Right atrium auricular region (tissue), 2 donors: ENCODE results near the gene CD38. TPM values are rescaled to one million over a fixed set of nuclear protein-coding genes. Genes with fewer than 3 reads are reported as not detected.
"Not testable (repeated sequence)": the region's sequence is repeated elsewhere in the genome, so short reads cannot be mapped to it uniquely, and the experiment has no call there.

Experiments used
- DNase-seq: peaks from one replicate; pipeline ENCODE4 v3.0.0-alpha.2; 2019; ENCODE audit warnings: low spot score
- H3K27ac ChIP-seq, 2 donors: fragments of 200-600 bp; sonication (generic); 1 replicate in 1 of 2; 2 replicates in 1 of 2; pipeline ENCODE4 v1.5.1; 2016 to 2019
- H3K27me3 ChIP-seq, 2 donors: fragments of 200-600 bp; sonication (generic); one replicate each; pipeline versions ENCODE4 v1.5.1 to v1.6.0; 2017 to 2019
- H3K36me3 ChIP-seq: fragments of 200-600 bp; sonication (generic); one replicate; pipeline ENCODE4 v1.5.1; 2016
- H3K4me1 ChIP-seq, 2 donors: fragments of 200-600 bp; sonication (generic); one replicate each; pipeline versions ENCODE4 v1.5.1 to v1.6.0; 2017 to 2019
- H3K4me3 ChIP-seq, 2 donors: fragments of 200-600 bp; sonication (generic); 1 replicate in 1 of 2; 2 replicates in 1 of 2; pipeline ENCODE4 v1.5.1; 2017 to 2019; ENCODE audit warnings: mild to moderate bottlenecking in 1 of 2, moderate library complexity in 1 of 2
- H3K9me3 ChIP-seq, 2 donors: fragments of 200-600 bp; sonication (generic); one replicate each; pipeline ENCODE4 v1.5.1; 2019
- total RNA-seq, 2 donors: library from RNA; depleted of rRNA; stranded (reverse); fragments of >200 nt; gene quantifications; one replicate each; pipeline ENCODE4 v1.1.0, GENCODE V29; 2016
- TF ChIP-seq, protein P1 (sequence below), 2 donors: fragments of 200-600 bp; sonication (generic); IDR thresholded peaks; one replicate each; pipeline ENCODE4 v1.5.1; 2019; ENCODE audit warnings: antibody characterized with exemption in 2 of 2

The CD38 gene
- total RNA-seq, 2 donors from 2014 or later: 3.1 to 4.9 TPM

DNA sequence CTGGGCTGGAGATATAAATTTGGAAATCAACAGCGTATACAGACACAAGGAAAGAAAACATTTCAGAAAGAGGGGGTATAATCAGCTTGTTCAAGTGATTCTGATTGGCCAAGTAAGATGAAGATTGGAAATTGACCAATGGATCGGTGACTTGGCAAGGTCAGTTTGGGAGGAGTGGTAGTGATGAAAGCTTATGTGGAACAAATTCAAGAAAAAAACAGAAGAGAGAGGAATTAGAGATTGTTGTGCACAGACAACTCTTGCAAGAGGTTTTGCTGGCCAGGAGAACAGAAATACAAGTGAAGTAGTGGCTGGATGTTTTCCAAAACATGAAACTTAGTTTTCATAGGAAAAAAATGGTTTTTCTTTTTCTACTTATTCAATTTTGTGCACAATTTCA is 16.3 kb downstream of the CD38 start:
- no peaks in the 10 kb centered on the region for H3K27me3 ChIP-seq
- peak overlapping the region in 1 of 2 donors; percentile 8 for H3K27ac ChIP-seq
- TF ChIP-seq, protein P1, sequence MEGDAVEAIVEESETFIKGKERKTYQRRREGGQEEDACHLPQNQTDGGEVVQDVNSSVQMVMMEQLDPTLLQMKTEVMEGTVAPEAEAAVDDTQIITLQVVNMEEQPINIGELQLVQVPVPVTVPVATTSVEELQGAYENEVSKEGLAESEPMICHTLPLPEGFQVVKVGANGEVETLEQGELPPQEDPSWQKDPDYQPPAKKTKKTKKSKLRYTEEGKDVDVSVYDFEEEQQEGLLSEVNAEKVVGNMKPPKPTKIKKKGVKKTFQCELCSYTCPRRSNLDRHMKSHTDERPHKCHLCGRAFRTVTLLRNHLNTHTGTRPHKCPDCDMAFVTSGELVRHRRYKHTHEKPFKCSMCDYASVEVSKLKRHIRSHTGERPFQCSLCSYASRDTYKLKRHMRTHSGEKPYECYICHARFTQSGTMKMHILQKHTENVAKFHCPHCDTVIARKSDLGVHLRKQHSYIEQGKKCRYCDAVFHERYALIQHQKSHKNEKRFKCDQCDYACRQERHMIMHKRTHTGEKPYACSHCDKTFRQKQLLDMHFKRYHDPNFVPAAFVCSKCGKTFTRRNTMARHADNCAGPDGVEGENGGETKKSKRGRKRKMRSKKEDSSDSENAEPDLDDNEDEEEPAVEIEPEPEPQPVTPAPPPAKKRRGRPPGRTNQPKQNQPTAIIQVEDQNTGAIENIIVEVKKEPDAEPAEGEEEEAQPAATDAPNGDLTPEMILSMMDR (IDR thresholded peaks at IDR 0.05): no peak
- H3K4me1 ChIP-seq: no peaks in the 10 kb centered on the region
- H3K9me3 ChIP-seq: no peaks in the 10 kb centered on the region
- H3K4me3 ChIP-seq: no peak overlapping the region
- DNase-seq: no peak
- no peaks in the 10 kb centered on the region for H3K36me3 ChIP-seq

- no peak overlapping the region for H3K27ac ChIP-seq
- no peaks in the 10 kb centered on the region for H3K27me3 ChIP-seq
- TF ChIP-seq, protein P1 (IDR thresholded peaks at IDR 0.05): no peak
- no peaks in the 10 kb centered on the region for H3K36me3 ChIP-seq
- H3K9me3 ChIP-seq: no peaks in the 10 kb centered on the region
- H3K4me1 ChIP-seq: no peaks in the 10 kb centered on the region
- no peak overlapping the region for H3K4me3 ChIP-seq
- no peak for DNase-seq
Observed at GRCh38 chr4:15794905-15795304, 16.8 kb downstream of the CD38 start.

- no peak for DNase-seq
- H3K4me1 ChIP-seq: no peaks in the 10 kb centered on the region
- peaks cover 0 to 6% of the 10 kb centered on the region in 2 donors for H3K9me3 ChIP-seq
- no peaks in the 10 kb centered on the region for H3K27me3 ChIP-seq
- TF ChIP-seq, protein P1 (IDR thresholded peaks at IDR 0.05): no peak
- H3K36me3 ChIP-seq: no peaks in the 10 kb centered on the region
- no peak overlapping the region for H3K27ac ChIP-seq
- no peak overlapping the region for H3K4me3 ChIP-seq
Observed at GRCh38 chr4:15797320-15797719, 19.2 kb downstream of the CD38 start.

GRCh38 chr4:15799141-15799540 is 21.0 kb downstream of the CD38 start:
- no peak overlapping the region for H3K4me3 ChIP-seq
- H3K27me3 ChIP-seq: no peaks in the 10 kb centered on the region
- TF ChIP-seq, protein P1 (IDR thresholded peaks at IDR 0.05): no peak
- DNase-seq: no peak
- peaks cover 0 to 8% of the 10 kb centered on the region in 2 donors for H3K9me3 ChIP-seq
- H3K27ac ChIP-seq: no peak overlapping the region
- H3K4me1 ChIP-seq: no peaks in the 10 kb centered on the region
- no peaks in the 10 kb centered on the region for H3K36me3 ChIP-seq

GRCh38 chr4:15799701-15800100 is 21.6 kb downstream of the CD38 start:
- H3K4me3 ChIP-seq: no peak overlapping the region
- H3K9me3 ChIP-seq: peaks cover 0 to 8% of the 10 kb centered on the region in 2 donors
- TF ChIP-seq, protein P1 (IDR thresholded peaks at IDR 0.05): no peak
- no peaks in the 10 kb centered on the region for H3K36me3 ChIP-seq
- DNase-seq: no peak
- no peaks in the 10 kb centered on the region for H3K4me1 ChIP-seq
- no peak overlapping the region for H3K27ac ChIP-seq
- H3K27me3 ChIP-seq: no peaks in the 10 kb centered on the region

- not testable (repeated sequence) for H3K27me3 ChIP-seq, H3K27ac ChIP-seq, DNase-seq, H3K4me3 ChIP-seq, H3K36me3 ChIP-seq, H3K9me3 ChIP-seq, H3K4me1 ChIP-seq
Observed at GRCh38 chr4:15802497-15802896, 24.4 kb downstream of the CD38 start.
